SW 1271 (cell line): ENCODE results near the gene CASKIN2.
"Not testable (repeated sequence)": the region's sequence is repeated elsewhere in the genome, so short reads cannot be mapped to it uniquely, and the experiment has no call there.

ENCODE experiments used
- DNase-seq, 2 experiments: peaks; one replicate each; lab custom pipeline; 2025; lab: John Stamatoyannopoulos, UW

CASKIN2 gene

DNA sequence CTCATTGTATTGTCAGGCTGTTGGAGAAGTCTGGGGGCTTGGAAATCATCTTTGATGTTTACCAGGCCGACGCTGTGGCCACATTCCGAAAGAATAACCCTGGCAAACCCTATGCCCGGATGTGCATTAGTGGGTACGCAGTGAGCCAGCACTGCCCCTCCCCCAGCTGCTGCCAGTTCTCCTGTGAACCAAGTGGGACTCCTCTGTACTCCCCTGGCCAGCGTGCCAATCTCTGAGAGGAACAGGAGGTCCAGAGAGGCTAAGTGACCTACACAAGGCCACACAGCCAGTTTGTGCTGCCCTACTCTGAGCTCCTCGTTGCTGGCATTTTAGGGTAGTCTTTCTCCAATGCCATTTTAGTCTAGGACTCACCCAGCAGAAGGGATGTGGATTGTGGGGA lies 8.3 kb upstream of the CASKIN2 start:
- no peak for DNase-seq

- peak in 1 of 2 experiments; percentile 6 for DNase-seq
These were observed 6.8 kb upstream of the CASKIN2 start for GRCh38 chr17:75521951-75522727.

GRCh38 chr17:75521290-75521689 lies 6.0 kb upstream of the CASKIN2 start:
- DNase-seq: no peak

DNA sequence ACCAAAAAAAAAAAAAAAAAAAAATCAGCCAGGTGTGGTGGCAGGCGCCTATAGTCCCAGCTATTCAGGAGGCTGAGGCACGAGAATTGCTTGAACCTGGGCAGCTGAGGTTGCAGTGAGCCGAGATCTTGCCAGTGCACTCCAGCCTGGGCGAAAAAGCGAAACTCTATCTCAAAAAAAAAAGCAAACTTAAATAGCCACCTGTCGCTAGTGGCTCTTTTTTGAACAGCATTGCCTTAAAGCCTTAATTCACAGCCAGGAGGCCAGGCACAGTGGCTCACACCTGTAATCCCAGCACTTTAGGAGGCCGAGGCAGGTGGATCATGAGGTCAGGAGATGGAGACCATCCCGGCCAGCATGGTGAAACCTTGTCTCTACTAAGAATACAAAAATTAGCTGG lies 5.1 kb upstream of the CASKIN2 start:
- DNase-seq: not testable (repeated sequence)

DNA sequence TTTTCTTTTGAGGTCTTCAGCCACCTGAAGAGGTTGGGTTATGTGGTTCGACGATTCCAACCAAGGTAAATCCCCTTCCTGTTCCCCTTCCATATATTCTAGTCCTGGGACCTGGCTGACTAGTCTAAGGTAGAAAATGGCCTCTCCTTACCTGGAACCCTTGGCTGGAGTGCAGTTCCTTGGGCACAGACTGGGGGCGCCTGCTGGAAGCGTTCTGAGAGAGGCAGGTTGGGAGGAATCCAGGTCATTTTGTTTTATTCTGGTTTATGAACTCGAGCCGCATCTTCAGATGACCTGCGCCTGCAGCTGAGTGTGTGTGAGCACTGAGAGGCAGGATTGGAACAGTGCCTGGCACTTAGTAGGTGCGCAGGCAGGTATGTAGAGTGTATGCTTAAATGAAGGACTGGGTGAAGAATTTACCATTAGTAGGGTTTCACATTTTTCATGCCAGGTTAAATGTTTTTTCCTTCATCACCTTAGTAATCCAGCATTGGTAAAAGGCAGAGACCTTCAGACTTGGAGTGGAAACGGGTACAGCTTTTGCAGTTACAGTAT lies 3.7 kb upstream of the CASKIN2 start:
- DNase-seq: no peak

DNA sequence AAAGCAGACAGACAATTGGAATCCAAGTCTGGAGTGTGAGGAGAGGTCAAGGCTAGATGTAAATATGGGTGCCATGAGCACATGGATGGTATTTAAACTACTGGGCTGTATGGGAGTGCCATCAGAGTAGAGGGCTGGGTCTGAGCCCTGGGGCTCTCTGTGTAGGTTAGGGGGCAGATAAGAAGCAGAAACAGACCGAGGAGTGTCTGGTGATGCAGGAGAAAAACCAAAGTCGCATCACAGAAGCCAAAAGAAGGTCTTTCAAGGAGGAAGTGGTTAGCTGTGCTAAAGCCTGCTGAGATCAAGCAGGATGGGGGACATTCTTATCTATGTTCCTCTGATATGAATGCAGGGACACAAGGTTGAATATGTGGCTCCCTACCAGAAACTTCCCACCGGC lies 2.9 kb upstream of the CASKIN2 start:
- DNase-seq: no peak

GRCh38 chr17:75517297-75517865 lies 2.0 kb upstream of the CASKIN2 start:
- peak in 1 of 2 experiments; percentile 17 for DNase-seq

DNA sequence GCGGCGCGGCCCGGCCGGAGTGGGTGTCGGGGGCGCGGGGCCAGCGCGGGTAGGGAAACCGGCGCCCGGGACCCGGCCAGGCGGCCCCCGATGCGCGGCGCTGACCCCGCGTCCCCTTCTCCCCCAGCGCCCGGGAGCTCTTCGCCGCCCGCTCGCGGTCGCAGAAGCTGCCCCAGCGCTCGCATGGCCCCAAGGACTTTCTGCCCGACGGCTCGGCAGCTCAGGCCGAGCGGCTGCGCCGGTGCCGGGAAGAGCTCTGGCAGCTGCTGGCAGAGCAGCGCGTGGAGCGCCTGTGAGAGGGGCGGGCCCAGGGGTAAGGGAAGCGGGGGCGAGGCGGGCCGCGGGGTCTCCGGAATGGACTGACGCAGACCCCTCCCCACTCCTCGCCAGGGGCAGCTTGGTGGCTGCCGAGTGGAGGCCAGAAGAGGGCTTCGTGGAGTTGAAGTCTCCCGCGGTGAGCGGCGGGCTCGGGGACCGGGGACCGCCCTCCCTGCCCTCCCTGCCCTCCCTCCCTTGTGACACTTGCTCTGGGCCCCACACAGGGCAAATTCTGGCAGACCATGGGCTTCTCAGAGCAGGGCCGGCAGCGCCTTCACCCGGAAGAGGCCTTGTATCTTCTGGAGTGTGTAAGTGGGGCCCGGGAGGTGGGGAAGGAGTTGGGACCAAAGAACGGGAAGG lies 1.4 kb upstream of the CASKIN2 start:
- no peak for DNase-seq

- peak; percentile 54 to 85 for DNase-seq
These were observed 900 bp upstream of the CASKIN2 start, which contains the start of gene TSEN54 for GRCh38 chr17:75516255-75516618. Gene TSEN54 (plus strand): TSS chr17:75516528. CDS start chr17:75516561, 33 bp downstream.

- DNase-seq: no peak
These were observed 330 bp downstream of the CASKIN2 start for GRCh38 chr17:75514919-75515495.

DNA sequence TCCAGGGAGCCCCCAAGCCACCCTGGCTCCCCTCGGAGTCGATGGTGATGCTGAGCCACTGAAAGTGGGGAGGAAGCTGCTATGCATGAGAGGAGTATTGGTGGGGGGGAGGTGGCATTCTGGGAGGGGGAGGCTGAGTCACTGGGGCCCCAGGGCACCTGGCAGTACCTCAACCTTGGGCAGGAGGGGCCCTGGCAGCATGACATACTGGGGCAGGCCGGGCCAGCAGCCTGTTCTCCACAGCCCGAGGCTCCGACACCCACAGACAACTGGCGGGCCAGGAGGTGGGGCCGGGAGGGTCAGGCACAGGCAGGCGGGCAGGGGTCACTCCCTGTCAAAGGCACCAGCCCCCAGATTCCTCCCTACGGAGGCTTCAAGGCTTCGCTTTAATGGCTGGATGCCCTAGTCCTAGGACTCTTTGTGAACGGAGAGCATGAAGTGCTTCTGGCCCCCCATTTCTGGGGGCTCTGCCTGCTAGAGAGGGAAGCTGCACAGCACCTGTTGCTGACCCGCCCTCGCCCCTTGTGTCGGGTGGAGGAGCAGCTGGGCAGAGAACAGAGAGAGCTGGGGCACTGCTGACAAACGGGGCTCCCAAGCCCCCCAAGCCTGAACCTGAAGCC lies 928 bp downstream of the CASKIN2 start:
- no peak for DNase-seq

DNA sequence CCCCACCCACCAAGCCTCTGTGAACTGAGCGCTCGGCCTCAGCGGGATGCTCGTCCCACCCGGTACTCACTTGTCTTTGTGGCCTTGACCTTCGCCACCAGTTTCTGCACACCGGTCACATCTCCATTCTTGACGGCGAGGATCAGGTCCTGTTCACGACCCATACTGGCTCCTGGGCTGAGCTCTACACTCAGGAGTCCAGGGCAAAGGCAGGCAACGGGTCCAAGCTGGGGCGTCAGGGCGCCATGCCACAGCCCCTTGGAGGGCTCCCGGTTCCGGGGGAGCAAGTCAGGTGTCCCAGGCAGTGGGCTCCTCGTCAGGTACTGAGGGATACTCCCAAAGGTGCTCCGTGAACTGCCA lies 1.7 kb downstream of the CASKIN2 start:
- DNase-seq: no peak

- no peak for DNase-seq
These were observed 2.3 kb downstream of the CASKIN2 start for GRCh38 chr17:75512926-75513640.

GRCh38 chr17:75511610-75512575 lies 3.4 kb downstream of the CASKIN2 start:
- DNase-seq: no peak

DNA sequence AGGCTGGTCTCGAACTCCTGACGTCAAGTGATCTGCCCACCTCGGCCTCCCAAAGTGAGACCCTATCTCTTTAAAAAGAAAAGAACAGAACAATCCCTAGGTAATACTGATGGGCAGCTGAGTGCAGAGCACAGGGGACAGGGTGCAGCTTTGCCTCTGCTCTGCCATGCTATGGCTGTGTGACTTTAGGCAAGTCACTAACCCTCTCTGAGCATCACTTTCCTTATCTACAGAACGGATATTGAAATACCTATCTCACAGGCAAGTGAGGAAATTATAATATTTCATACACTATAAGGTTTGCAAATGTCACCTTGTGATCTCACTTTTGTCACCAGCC lies 4.1 kb downstream of the CASKIN2 start:
- DNase-seq: no peak

- DNase-seq: no peak
These were observed 5.6 kb downstream of the CASKIN2 start for GRCh38 chr17:75509528-75510258.

DNA sequence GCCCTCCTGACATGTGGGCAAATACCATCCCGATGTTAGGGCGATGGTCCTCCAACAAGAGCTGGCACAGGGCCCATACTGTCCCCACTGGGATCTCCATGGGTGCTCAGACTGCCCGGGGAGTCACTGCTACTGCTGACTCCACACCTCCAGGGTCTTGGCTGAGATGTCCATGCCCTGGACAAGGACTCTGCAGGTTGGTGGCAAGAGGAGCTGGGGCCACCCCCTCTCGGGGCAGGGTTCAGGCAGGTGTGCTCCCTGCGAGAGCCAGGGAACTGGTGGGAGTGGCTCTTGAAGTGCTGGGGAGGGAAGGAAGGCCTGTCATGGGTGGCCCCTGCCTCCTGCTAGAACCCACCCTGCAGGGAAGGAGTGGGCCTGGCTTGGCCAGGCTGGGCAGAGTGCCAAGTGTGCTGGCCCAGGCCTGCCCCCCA lies 6.4 kb downstream of the CASKIN2 start:
- no peak for DNase-seq

GRCh38 chr17:75507733-75508719 lies 7.3 kb downstream of the CASKIN2 start:
- DNase-seq: no peak
